Hindlimb muscle (tissue), 1 donor: ENCODE data around the gene SLC35G3. TPM values are rescaled to one million over a fixed set of nuclear protein-coding genes. Genes with fewer than 3 reads are reported as not detected.
"Not testable (repeated sequence)": the region's sequence is repeated elsewhere in the genome, so short reads cannot be mapped to it uniquely, and the experiment has no call there.

Experiments
- DNase-seq: peaks from one replicate; pipeline ENCODE4 v3.0.0-alpha.2; 2013
- polyA plus RNA-seq: library from polyadenylated mRNA; unstranded; fragments of 120-200 nt; gene quantifications from one replicate; pipeline ENCODE4 v1.2.1, GENCODE V29; 2013; ENCODE audit not compliant: insufficient read length

SLC35G3 gene
- polyA plus RNA-seq, 1 donor, result 0.56 TPM

DNA sequence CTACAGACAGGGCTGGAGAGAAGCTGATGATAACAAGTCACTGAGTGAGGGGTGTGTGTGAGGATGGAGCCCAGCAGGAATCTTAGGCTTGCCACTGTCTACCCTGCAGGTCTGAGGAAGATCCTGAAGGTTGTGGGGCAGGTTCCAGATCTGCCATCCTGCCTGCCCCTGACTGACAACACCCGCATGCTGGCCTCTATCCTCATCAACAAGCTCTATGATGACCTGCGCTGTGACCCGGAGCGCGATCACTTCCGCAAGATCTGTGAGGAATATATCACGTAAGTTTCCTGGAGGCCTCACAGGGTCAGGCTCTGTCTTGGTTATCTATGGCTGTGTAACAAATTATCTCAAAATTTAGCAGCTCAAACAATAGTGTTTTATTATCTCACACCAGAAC is 30.3 kb downstream of the SLC35G3 start:
- DNase-seq, result no peak

DNA sequence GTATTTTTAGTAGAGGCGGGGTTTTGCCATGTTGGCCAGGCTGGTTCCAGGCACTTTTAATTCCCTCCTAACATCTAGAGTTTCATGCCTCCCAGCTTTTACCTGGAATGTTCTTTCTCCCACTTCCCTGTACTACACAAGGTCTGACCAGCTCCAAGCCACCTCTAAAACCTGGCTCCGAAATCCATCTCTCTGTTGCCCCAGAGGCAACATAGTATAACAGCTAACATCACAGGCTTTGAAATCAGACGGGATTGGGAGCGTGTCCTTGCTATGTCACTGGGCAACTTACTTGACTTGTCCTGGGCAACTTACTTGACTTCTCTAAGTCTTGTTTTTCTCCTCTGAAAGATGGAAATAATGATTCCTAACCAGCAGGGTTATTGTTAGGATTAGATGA is 31.4 kb downstream of the SLC35G3 start:
- no peak for DNase-seq

DNA sequence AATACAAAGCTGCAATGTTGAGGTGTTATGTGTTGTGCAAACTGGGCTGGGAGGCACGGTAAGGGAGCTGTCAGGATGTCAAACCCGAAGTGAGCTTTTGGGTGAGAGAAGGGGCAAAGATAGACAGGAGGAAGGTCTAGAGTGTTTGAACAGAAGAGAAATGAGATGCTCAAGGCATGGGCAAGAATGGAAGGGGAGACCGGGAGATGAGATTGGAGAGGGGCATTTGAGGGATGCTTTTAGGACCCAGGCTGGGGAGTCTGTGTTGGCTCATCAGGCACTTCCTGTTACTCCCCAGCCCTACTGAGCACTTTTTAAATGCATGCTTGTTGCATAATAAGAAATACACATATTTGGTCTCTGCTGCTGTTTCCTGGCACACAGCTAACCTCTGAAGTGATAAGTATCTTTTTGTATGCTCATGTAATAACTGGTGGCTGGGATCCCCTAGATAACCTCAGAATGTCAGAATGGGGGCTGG is 32.9 kb downstream of the SLC35G3 start:
- no peak for DNase-seq

DNA sequence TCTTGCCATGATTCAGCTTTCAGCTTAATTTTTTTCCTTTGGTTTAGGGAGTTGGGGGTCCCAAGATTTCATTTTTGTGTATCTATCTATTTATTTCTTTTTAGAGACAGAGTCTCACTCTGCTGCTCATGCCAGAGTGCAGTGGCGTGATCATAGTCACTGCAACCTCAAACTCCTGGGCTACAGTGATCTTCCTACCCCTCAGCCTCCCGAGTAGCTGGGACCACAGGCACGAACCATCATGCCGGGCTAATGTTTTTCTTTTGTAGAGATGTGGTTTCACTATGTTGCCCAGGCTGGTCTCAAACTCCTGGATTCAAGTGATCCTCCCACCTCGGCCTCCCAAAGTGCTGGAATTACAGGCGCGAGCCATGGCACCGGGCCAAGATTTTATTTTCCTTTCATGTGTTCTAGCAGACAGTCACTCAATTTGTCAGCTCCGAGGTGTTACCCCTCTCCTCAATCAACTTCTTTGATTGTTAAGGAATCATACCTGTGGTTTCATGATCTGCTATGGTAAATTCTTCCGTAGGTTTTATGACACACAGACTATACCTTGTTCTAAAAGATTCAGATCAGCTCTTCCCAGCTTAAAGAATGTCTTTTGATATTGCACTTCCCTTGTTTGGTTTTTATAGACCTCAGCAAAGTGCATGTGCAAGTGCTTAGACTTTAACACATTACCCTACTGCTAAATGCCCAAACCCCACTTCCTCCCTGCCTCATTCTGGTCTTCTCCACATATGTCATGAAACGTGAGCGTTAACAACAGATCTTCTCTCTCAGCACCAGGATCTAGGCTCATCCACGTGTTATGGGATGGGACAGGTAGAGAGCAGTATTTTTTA is 33.6 kb downstream of the SLC35G3 start:
- no peak for DNase-seq

GRCh38 chr17:35159940-35160339 is 34.3 kb downstream of the SLC35G3 start:
- DNase-seq, result no peak

DNA sequence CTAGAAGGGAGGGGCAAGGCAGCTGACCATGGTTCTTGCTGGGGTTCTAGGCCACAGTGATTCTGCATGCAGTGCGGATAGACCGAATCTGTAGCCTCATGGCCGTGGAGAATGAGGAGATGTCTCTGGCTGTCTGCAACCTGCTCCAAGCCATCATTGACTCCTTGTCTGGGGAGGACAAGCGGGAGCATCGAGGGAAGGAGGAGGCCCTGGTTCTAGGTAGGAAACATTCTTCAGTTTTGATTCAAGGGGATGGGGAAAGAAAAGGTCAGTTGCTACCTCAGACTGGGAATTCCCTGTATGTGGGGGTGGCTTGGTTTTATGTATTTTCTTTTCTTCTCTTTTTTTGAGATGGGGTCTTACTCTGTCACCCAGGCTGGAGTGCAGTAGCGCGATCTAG is 38.9 kb downstream of the SLC35G3 start:
- DNase-seq, result no peak

GRCh38 chr17:35154196-35155165 is 39.7 kb downstream of the SLC35G3 start:
- no peak for DNase-seq

DNA sequence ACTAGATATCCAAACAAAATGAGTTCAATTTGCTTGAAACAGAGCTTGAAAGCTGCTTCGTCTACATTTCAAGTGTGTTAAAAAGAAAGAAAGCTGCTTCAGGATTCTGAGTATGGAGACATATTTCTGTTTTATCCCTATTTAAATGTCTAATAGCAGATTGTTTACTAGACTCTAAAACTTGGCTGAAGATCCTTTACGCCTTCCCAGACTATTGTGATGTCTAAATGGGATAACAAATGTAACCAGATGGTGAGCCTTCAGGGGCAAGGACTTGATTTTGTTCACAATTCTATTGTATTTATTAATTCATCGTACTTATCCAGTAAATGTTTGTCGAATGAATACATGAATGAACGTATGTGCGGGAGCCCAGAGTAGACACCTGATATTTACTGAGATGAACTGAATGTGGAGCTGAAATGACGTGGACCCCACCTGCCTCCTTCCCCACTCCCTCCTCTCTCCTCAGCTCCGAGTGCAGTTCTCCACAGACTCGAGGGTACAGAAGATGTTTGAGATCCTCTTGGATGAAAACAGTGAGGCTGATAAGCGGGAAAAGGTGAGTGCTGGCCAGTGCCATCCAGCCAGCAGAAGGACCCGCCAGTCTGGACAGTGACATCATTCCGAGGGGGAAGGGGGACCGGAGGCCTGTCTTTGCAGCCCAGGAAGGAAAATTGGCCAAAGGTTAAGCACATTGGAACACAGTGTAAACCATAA is 41.6 kb downstream of the SLC35G3 start:
- DNase-seq, result no peak

- DNase-seq, result not testable (repeated sequence)
Measured at GRCh38 chr17:35151080-35151479, 43.1 kb downstream of the SLC35G3 start.

DNA sequence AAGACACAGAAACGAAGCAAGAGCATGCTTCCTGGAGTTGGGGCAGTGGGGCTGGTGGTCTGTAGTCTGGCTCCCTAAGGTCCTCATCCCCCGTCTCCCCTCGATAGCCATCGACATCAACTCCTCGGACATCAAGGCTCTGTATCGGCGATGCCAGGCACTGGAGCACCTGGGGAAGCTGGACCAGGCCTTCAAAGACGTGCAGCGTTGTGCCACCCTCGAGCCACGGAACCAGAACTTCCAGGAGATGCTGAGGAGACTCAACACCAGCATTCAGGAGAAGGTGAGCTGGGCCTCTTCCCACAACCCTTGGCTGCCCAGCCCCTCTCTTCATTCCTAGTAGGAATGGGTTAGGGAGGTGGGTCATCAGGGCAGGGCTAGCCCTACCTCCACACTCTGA is 44.3 kb downstream of the SLC35G3 start:
- no peak for DNase-seq

DNA sequence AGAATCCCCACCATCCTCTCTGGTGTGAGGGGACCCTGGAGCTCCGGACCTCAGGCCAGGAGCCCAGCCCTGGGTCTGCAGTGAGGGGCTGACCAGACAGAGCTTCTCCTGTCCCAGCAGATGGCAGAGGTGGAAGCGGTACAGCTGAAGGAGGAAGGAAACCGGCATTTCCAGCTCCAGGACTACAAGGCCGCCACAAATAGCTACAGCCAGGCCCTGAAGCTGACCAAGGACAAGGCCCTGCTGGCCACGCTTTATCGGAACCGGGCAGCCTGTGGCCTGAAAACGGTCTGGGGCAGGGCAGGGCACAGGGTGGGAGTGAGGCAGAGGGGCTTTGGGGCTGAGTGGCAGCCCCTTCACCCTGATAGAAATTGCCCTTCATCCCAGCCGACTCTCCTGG is 46.0 kb downstream of the SLC35G3 start:
- DNase-seq, result no peak

DNA sequence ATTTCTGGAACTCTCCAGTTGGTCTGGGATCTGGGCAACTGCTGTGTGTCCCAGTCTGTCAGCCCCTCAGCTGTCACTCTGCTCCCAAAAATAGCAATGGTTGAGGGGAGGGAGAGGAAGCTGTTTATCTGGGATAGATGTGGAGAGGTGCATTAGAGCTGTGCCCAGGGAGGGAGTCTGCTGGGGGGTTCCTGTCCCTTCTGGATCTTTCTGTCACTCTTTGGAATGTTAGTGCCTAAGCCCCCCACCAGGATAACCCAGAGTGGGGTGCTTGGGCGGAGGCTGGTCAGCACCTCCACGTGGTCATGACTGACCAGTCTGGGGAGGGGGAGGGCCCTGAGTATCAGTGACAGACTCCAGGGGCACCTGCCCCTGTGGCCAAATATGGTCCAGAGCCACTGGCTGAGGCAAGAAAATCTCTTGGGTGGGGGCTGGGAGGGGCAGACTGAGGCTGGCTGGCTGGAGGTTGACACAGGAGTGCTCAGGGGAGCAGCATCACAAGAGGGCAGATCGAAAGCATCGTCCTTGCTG is 46.8 kb downstream of the SLC35G3 start, which contains the start of gene UNC45B:
Gene UNC45B (plus strand): TSS at position 443 of the 531 bp plus-strand sequence. CDS start 447 bp downstream, outside the sequence.
- DNase-seq, result no peak

DNA sequence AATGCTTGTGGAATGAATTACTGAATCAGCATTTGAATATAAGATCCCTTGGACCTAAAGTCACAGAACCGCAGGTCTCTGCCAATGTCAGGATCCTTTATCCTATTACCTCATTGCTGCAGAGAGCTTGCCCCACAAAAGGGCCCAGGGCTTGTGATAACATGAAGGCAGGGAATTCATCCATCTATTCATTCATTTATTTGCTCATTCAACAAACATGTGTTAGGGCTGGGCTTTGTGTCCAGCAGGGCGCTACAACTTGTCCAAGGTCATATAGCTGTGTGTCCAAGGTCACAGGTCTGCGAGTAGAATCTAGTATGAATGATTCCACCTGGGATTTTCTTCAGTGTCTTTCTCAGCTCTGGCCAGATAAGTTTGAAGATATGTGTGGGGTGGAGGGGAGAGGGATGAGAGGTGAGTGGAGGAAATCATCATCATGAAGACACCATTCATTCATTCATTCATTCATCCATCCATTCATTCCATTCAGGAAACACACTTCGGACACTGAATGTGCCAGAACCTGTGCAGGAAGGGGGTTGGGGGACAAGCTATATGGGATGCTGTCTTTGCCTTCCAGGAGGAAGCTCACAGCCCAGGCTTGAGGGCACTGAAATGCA is 47.9 kb downstream of the SLC35G3 start:
- DNase-seq, result no peak

DNA sequence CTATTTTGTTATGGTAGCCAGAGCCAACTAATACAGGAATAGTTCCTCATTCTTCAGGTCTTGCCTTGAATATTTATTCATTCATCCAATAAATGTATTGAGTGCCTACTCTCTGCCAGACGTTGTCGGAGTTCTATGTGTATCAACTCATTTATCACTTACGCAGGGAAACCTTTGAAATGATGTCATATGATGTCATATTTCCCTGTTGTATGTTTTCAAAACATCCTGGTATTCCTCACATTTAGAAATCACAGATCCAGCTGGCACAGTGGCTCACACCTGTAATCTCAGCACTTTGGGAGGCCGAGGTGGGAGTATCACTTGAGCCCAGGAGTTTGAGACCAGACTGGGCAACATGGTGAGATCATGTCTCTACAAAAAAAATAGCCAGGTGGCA is 49.4 kb downstream of the SLC35G3 start:
- DNase-seq, result no peak

Other genes with a start within 250 kb of the SLC35G3 start
- 1.7 TPM for gene CCT6B, start 232.9 kb downstream of the SLC35G3 start, polyA plus RNA-seq
- gene ZNF830, start 232.9 kb downstream of the SLC35G3 start, polyA plus RNA-seq, result 11.3 TPM
- 22.6 TPM for gene LIG3, start 213.9 kb downstream of the SLC35G3 start, polyA plus RNA-seq
- gene RFFL, start 130.7 kb downstream of the SLC35G3 start, polyA plus RNA-seq, result 9.9 TPM
- gene RAD51D, start 74.5 kb downstream of the SLC35G3 start, polyA plus RNA-seq, result 6.4 TPM
- gene FNDC8, start 72.8 kb downstream of the SLC35G3 start, polyA plus RNA-seq, result not detected
- gene NLE1, start 52.1 kb downstream of the SLC35G3 start, polyA plus RNA-seq, result 16.8 TPM
- 250 TPM for gene UNC45B, start 46.6 kb downstream of the SLC35G3 start, polyA plus RNA-seq
- 5.4 TPM for gene SLFN5, start 48.7 kb upstream of the SLC35G3 start, polyA plus RNA-seq
- 18.8 TPM for gene SLFN11, start 179.2 kb upstream of the SLC35G3 start, polyA plus RNA-seq
- gene SLFN12, start 238.1 kb upstream of the SLC35G3 start, polyA plus RNA-seq, result 8.2 TPM